Natural killer cell (primary cell): ENCODE results near the gene KLF16. TPM values are rescaled to one million over a fixed set of nuclear protein-coding genes. Genes with fewer than 3 reads are reported as not detected.
A peak's percentile ranks its signal among the peaks of the same experiment; 100 is the strongest.

ENCODE experiments used
- ATAC-seq, 3 donors: fragments of 150-1000 bp in 2 of 3; fragments of 200-7000 bp in 1 of 3; cut with Tn5 transposase; 1 replicate in 1 of 3; 2 replicates in 2 of 3; pipeline ENCODE4 v1.10.0; 2021; ENCODE audit warnings: mild to moderate bottlenecking in 2 of 3, moderate library complexity in 2 of 3
- DNase-seq, 2 donors: peaks; one replicate each; pipeline versions ENCODE4 v3.0.0 to v3.0.0-alpha.2; 2013 to 2021; ENCODE audit warnings: mixed read lengths in 1 of 2
- H3K27ac ChIP-seq: one replicate; pipeline ENCODE4 v1.5.1; 2013; ENCODE audit warnings: mild to moderate bottlenecking, low read length
- H3K27me3 ChIP-seq: one replicate; pipeline ENCODE4 v1.6.1; 2013; ENCODE audit warnings: low read length; ENCODE audit not compliant: control insufficient read depth, insufficient read depth
- H3K36me3 ChIP-seq: one replicate; pipeline ENCODE4 v1.6.1; 2013; ENCODE audit warnings: low read length; ENCODE audit not compliant: control insufficient read depth, insufficient read depth
- H3K4me1 ChIP-seq: one replicate; pipeline ENCODE4 v1.6.1; 2013; ENCODE audit warnings: low read length; ENCODE audit not compliant: control insufficient read depth, insufficient read depth
- H3K4me3 ChIP-seq: one replicate; pipeline ENCODE4 v1.5.1; 2013; ENCODE audit warnings: low read length
- H3K9me3 ChIP-seq: one replicate; pipeline ENCODE4 v1.6.1; 2013; ENCODE audit warnings: low read length; ENCODE audit not compliant: control insufficient read depth, insufficient read depth
- H3K27ac Mint-ChIP-seq, 2 donors: one replicate each; pipeline ENCODE4 v1.8.0; 2022; ENCODE audit warnings: mild to moderate bottlenecking in 2 of 2, mixed read lengths in 2 of 2, moderate library complexity in 1 of 2
- H3K27me3 Mint-ChIP-seq, 2 donors: one replicate each; pipeline ENCODE4 v1.8.0; 2022; ENCODE audit warnings: low read depth in 2 of 2, mixed read lengths in 2 of 2
- H3K36me3 Mint-ChIP-seq: one replicate; pipeline ENCODE4 v1.8.0; 2022; ENCODE audit warnings: mixed read lengths
- H3K4me1 Mint-ChIP-seq, 2 donors: one replicate each; pipeline ENCODE4 v1.8.0; 2022; ENCODE audit warnings: mixed read lengths in 2 of 2
- H3K4me3 Mint-ChIP-seq: one replicate; pipeline ENCODE4 v1.8.0; 2022; ENCODE audit warnings: mild to moderate bottlenecking, moderate library complexity, mixed read lengths
- H3K9me3 Mint-ChIP-seq, 2 donors: one replicate each; pipeline ENCODE4 v1.8.0; 2022; ENCODE audit warnings: mixed read lengths in 2 of 2
- CTCF ChIP-seq: fragments of 200-600 bp; IDR thresholded peaks from one replicate; pipeline ENCODE4 v1.8.0; 2022; ENCODE audit warnings: antibody characterized with exemption
- WGBS: methylation state at CpG from one replicate; pipeline ENCODE4 v1.1.7; 2013; ENCODE audit warnings: missing lambda C conversion rate; ENCODE audit not compliant: insufficient coverage; 5-methylcytosine and 5-hydroxymethylcytosine counted together
- intact Hi-C: fragments of 100-400 bp; cut with micrococcal nuclease; formaldehyde crosslinking; loops from one replicate; pipeline ENCODE4 v1.14.2; 2022
- total RNA-seq, 4 donors: library from RNA; stranded (reverse); fragments of 120-200 nt in 1 of 4; gene quantifications; one replicate each; pipeline versions ENCODE4 v1.2.3 to v1.2.4, GENCODE V29; 2013 to 2022

Gene KLF16
- total RNA-seq, 3 donors from 2014 or later (not counting 1 experiment from before 2014, with no cell fraction given), result 29.1 to 38.4 (median 34.8) TPM

GRCh38 chr19:1814391-1814790 is 49.0 kb downstream of the KLF16 start:
- Histone ChIP-seq H3K9me3 (no peaks in the 10 kb centered on the region), H3K4me3 (no peak overlapping the region), H3K27me3 (no peaks in the 10 kb centered on the region), H3K36me3 (peaks cover 33% of the 10 kb centered on the region), H3K4me1 (peaks cover 22% of the 10 kb centered on the region), H3K27ac (no peak overlapping the region)
- TF ChIP-seq CTCF, result no peak
- Mint-ChIP-seq H3K27ac (no peak overlapping the region), H3K36me3 (no peaks in the 10 kb centered on the region), H3K27me3 (no peaks in the 10 kb centered on the region), H3K4me3 (no peak overlapping the region), H3K4me1 (peaks cover 7 to 25% of the 10 kb centered on the region in 2 donors), H3K9me3 (no peaks in the 10 kb centered on the region)
- no peak for DNase-seq
- intact Hi-C loops, result no loop called here
- ATAC-seq, result no peak
- 89% methylated on average over 10 of the region's 10 CpGs for WGBS

GRCh38 chr19:1813192-1814182 is 49.9 kb downstream of the KLF16 start:
- 66% methylated on average over 21 of the region's 21 CpGs for WGBS
- H3K4me1 Mint-ChIP-seq, result peaks cover 7 to 25% of the 10 kb centered on the region in 2 donors
- intact Hi-C loops, result no loop called here

GRCh38 chr19:1812426-1813191 is 50.8 kb downstream of the KLF16 start:
- WGBS, result under 1% methylated on average over 47 of the region's 47 CpGs
- Histone ChIP-seq H3K36me3 (peaks cover 16% of the 10 kb centered on the region), H3K9me3 (no peaks in the 10 kb centered on the region), H3K4me3 (peak overlapping the region; percentile 48), H3K4me1 (peaks cover 22% of the 10 kb centered on the region), H3K27ac (peak overlapping the region; percentile 53), H3K27me3 (no peaks in the 10 kb centered on the region)
- Mint-ChIP-seq H3K4me1 (peaks cover 7 to 25% of the 10 kb centered on the region in 2 donors), H3K36me3 (no peaks in the 10 kb centered on the region), H3K4me3 (peak overlapping the region; percentile 90), H3K27ac (peak overlapping the region; percentile 81 to 84), H3K27me3 (no peaks in the 10 kb centered on the region), H3K9me3 (no peaks in the 10 kb centered on the region)
- ATAC-seq (peak; percentile 65 to 82 (median 71)), DNase-seq (peak; percentile 76 to 90)
- TF ChIP-seq CTCF, result peak; percentile 40
- intact Hi-C loops, result no loop called here

More at GRCh38 chr19:1813192-1814182, 49.9 kb downstream of the KLF16 start:
- no peak for ATAC-seq
- no peaks in the 10 kb centered on the region for H3K36me3 Mint-ChIP-seq
- Histone ChIP-seq H3K9me3 (no peaks in the 10 kb centered on the region), H3K27me3 (no peaks in the 10 kb centered on the region), H3K4me1 (peaks cover 22% of the 10 kb centered on the region), H3K27ac (no peak overlapping the region), H3K4me3 (peak overlapping the region; percentile 48), H3K36me3 (peaks cover 25% of the 10 kb centered on the region)
- TF ChIP-seq CTCF, result no peak
- peak overlapping the region; percentile 81 to 84 for H3K27ac Mint-ChIP-seq
- no peaks in the 10 kb centered on the region for H3K27me3 Mint-ChIP-seq
- no peak for DNase-seq
- no peaks in the 10 kb centered on the region for H3K9me3 Mint-ChIP-seq
- peak overlapping the region; percentile 90 for H3K4me3 Mint-ChIP-seq
